H1 (cell line): ENCODE measurements around the gene TBCD. TPM values are rescaled to one million over a fixed set of nuclear protein-coding genes. Genes with fewer than 3 reads are reported as not detected.

Source experiments
- CTCF ChIA-PET: fragments of 300-600 bp; sonication (Branson Sonifier 250); formaldehyde crosslinking; loops from one replicate; lab custom pipeline; 2021; ENCODE audit not compliant: partially characterized antibody; lab: Charles Lee
- POLR2A ChIA-PET: fragments of 300-600 bp; sonication (Branson Sonifier 250); formaldehyde crosslinking; loops from one replicate; lab custom pipeline; 2021; ENCODE audit warnings: inconsistent platforms; ENCODE audit not compliant: partially characterized antibody; lab: Charles Lee
- DNase-seq, 2 experiments: peaks; one replicate each; pipeline versions ENCODE4 v3.0.0 to v3.0.0-alpha.2; 2010 to 2022; ENCODE audit warnings: low spot score in 2 of 2, low read depth in 1 of 2, mixed read lengths in 1 of 2
- FAIRE-seq: peaks from 2 replicates; lab custom pipeline; 2011; peaks lifted over from hg19 to GRCh38; lab: Jason Lieb, UNC
- H2AFZ ChIP-seq: 2 replicates; pipeline ENCODE4 v1.8.1; 2012; ENCODE audit warnings: low read length, inconsistent platforms
- H2AK5ac ChIP-seq: 2 replicates; pipeline ENCODE4 v1.6.1; 2013; ENCODE audit warnings: low read depth, low read length
- H2BK120ac ChIP-seq: replicated peaks from 2 replicates; pipeline ENCODE3; 2013; ENCODE audit warnings: low read depth, low read length, inconsistent platforms
- H2BK12ac ChIP-seq: 2 replicates; pipeline ENCODE4 v1.6.1; 2013; ENCODE audit warnings: low read depth, low read length
- H2BK15ac ChIP-seq: 2 replicates; pipeline ENCODE4 v1.6.1; 2013; ENCODE audit warnings: low read length
- H2BK20ac ChIP-seq: 2 replicates; pipeline ENCODE4 v1.6.1; 2013; ENCODE audit warnings: low read length
- H2BK5ac ChIP-seq: 2 replicates; pipeline ENCODE4 v1.6.1; 2013; ENCODE audit warnings: low read depth, low read length
- H3K14ac ChIP-seq: 2 replicates; pipeline ENCODE4 v1.6.1; 2013; ENCODE audit warnings: inconsistent platforms; ENCODE audit not compliant: insufficient read length
- H3K18ac ChIP-seq: 2 replicates; pipeline ENCODE4 v1.6.1; 2013; ENCODE audit warnings: low read length; ENCODE audit errors: extremely low read depth
- H3K23ac ChIP-seq: 2 replicates; pipeline ENCODE4 v1.6.1; 2013; ENCODE audit warnings: inconsistent platforms; ENCODE audit not compliant: insufficient read length
- H3K23me2 ChIP-seq: 2 replicates; pipeline ENCODE4 v1.6.1; 2013; ENCODE audit warnings: low read depth, low read length
- H3K27ac ChIP-seq: 2 replicates; pipeline ENCODE4 v1.6.1; 2011; ENCODE audit warnings: low read depth, low read length, inconsistent platforms
- H3K27me3 ChIP-seq, 4 experiments: replicated peaks in 1 of 4; 1 replicate in 1 of 4; 2 replicates in 3 of 4; pipeline versions ENCODE4 v1.6.1 to v1.8.1; 2011 to 2013; ENCODE audit warnings: low read length in 3 of 4, mild to moderate bottlenecking in 3 of 4, inconsistent platforms in 2 of 4, mixed read lengths in 2 of 4, moderate library complexity in 1 of 4; ENCODE audit not compliant: control insufficient read depth in 3 of 4, insufficient read depth in 3 of 4; ENCODE audit errors: extremely low read depth in 1 of 4
- H3K36me3 ChIP-seq, 4 experiments: 2 replicates each; pipeline versions ENCODE4 v1.6.1 to v1.8.1; 2011 to 2013; ENCODE audit warnings: mild to moderate bottlenecking in 4 of 4, low read length in 3 of 4, moderate library complexity in 2 of 4, control low read depth in 1 of 4, inconsistent platforms in 1 of 4; ENCODE audit not compliant: insufficient read depth in 4 of 4, control insufficient read depth in 2 of 4
- H3K4ac ChIP-seq: replicated peaks from 2 replicates; pipeline ENCODE3; 2013; ENCODE audit warnings: low read length, low read depth, mixed read lengths, inconsistent platforms; ENCODE audit not compliant: insufficient read length
- H3K4me1 ChIP-seq, 4 experiments: replicated peaks in 1 of 4; 1 replicate in 1 of 4; 2 replicates in 3 of 4; pipeline versions ENCODE4 v1.6.1 to v1.8.1; 2011 to 2013; ENCODE audit warnings: low read length in 3 of 4, inconsistent platforms in 2 of 4, mixed read lengths in 1 of 4; ENCODE audit not compliant: insufficient read depth in 4 of 4, control insufficient read depth in 3 of 4
- H3K4me2 ChIP-seq, 2 experiments: 2 replicates each; pipeline versions ENCODE4 v1.6.1 to v1.8.1; 2011 to 2013; ENCODE audit warnings: low read depth in 2 of 2, low read length in 2 of 2, control low read depth in 1 of 2, inconsistent platforms in 1 of 2, mild to moderate bottlenecking in 1 of 2; ENCODE audit not compliant: insufficient read depth in 1 of 2
- H3K4me3 ChIP-seq, 4 experiments: fragments of 200-600, 300-600 bp in 1 of 4; sonication (generic), shearing (Covaris generic), sonication (Bioruptor Twin) in 1 of 4; 2 replicates each; pipeline versions ENCODE4 v1.5.1 to v1.8.1; 2011 to 2016; ENCODE audit warnings: low read length in 4 of 4, low read depth in 3 of 4, control low read depth in 2 of 4, inconsistent platforms in 2 of 4, mild to moderate bottlenecking in 2 of 4, mixed read lengths in 1 of 4, moderate library complexity in 1 of 4; ENCODE audit not compliant: insufficient read depth in 2 of 4; ENCODE audit errors: extremely low read depth in 1 of 4
- H3K56ac ChIP-seq: replicated peaks from 2 replicates; pipeline ENCODE3; 2013; ENCODE audit warnings: low read depth, mild to moderate bottlenecking, mixed read lengths, low read length, inconsistent platforms; ENCODE audit not compliant: insufficient read length
- H3K79me1 ChIP-seq: 2 replicates; pipeline ENCODE4 v1.6.1; 2013; ENCODE audit warnings: low read depth, low read length, control low read depth
- H3K79me2 ChIP-seq, 2 experiments: 2 replicates each; pipeline versions ENCODE4 v1.6.1 to v1.8.1; 2012 to 2013; ENCODE audit warnings: low read length in 2 of 2, mild to moderate bottlenecking in 2 of 2, inconsistent platforms in 1 of 2; ENCODE audit not compliant: insufficient read depth in 2 of 2, control insufficient read depth in 1 of 2
- H3K9ac ChIP-seq, 4 experiments: replicated peaks in 1 of 4; 1 replicate in 1 of 4; 2 replicates in 3 of 4; pipeline versions ENCODE4 v1.6.1 to v1.8.1; 2011 to 2013; ENCODE audit warnings: low read depth in 3 of 4, low read length in 3 of 4, control low read depth in 2 of 4, mild to moderate bottlenecking in 2 of 4, moderate library complexity in 2 of 4, inconsistent platforms in 1 of 4; ENCODE audit errors: extremely low read depth in 1 of 4
- H3K9me3 ChIP-seq, 2 experiments: 2 replicates each; pipeline versions ENCODE4 v1.6.1 to v1.8.1; 2012 to 2013; ENCODE audit warnings: mild to moderate bottlenecking in 2 of 2, moderate library complexity in 2 of 2, control low read depth in 1 of 2, inconsistent platforms in 1 of 2, low read depth in 1 of 2, low read length in 1 of 2, mixed read lengths in 1 of 2; ENCODE audit not compliant: insufficient read depth in 2 of 2
- H4K20me1 ChIP-seq, 2 experiments: replicated peaks in 1 of 2; 2 replicates each; pipeline versions ENCODE3 to v1.8.1; 2011 to 2013; ENCODE audit warnings: inconsistent platforms in 2 of 2, low read length in 2 of 2, mild to moderate bottlenecking in 1 of 2; ENCODE audit not compliant: insufficient read depth in 2 of 2, control insufficient read depth in 1 of 2
- H4K5ac ChIP-seq: 2 replicates; pipeline ENCODE4 v1.6.1; 2013; ENCODE audit warnings: low read length, low read depth, mixed read lengths, inconsistent platforms; ENCODE audit not compliant: insufficient read length
- H4K8ac ChIP-seq: 2 replicates; pipeline ENCODE4 v1.8.0; 2013; ENCODE audit warnings: mild to moderate bottlenecking, moderate library complexity, low read length, inconsistent platforms; ENCODE audit not compliant: insufficient read depth; ENCODE audit errors: extremely low read depth
- H4K91ac ChIP-seq: replicated peaks from 2 replicates; pipeline ENCODE3; 2013; ENCODE audit warnings: low read length, mixed read lengths, inconsistent platforms; ENCODE audit not compliant: insufficient read length
- CBX5 ChIP-seq: fragments of 300-800, 300-1000 bp; sonication (generic); IDR thresholded peaks from 2 replicates; pipeline ENCODE4 v1.7.1; 2016; ENCODE audit warnings: antibody characterized with exemption, low read length, low read depth
- CEBPB ChIP-seq: IDR thresholded peaks from 2 replicates; pipeline ENCODE4 v1.6.1; 2012; ENCODE audit warnings: low read depth, low read length
- CREB1 ChIP-seq: IDR thresholded peaks from 2 replicates; pipeline ENCODE4 v1.6.1; 2012; ENCODE audit warnings: inconsistent platforms
- KDM4A ChIP-seq: IDR thresholded peaks from one replicate; pipeline ENCODE4 v1.7.1; 2012; ENCODE audit warnings: low read depth, mild to moderate bottlenecking, moderate library complexity, low read length, inconsistent platforms; ENCODE audit not compliant: severe bottlenecking
- POLR2A ChIP-seq, 2 experiments: IDR thresholded peaks; 1 replicate in 1 of 2; 2 replicates in 1 of 2; pipeline ENCODE4 v1.6.1; 2011; ENCODE audit warnings: low read depth in 2 of 2, low read length in 2 of 2, mild to moderate bottlenecking in 2 of 2; ENCODE audit errors: control extremely low read depth in 1 of 2
- SIN3A ChIP-seq, 2 experiments: IDR thresholded peaks in 1 of 2; conservative IDR thresholded peaks in 1 of 2; 2 replicates each; pipeline ENCODE4 v1.6.1; 2011 to 2012; ENCODE audit warnings: low read length in 2 of 2, improper control_type of control experiment in 1 of 2, low read depth in 1 of 2, mild to moderate bottlenecking in 1 of 2
- SUZ12 ChIP-seq: fragments of 200-600 bp; sonication (generic); IDR thresholded peaks from 2 replicates; pipeline ENCODE4 v1.6.1; 2012; ENCODE audit warnings: mild to moderate bottlenecking, inconsistent platforms, low read length, moderate library complexity, mixed read lengths
- TEAD4 ChIP-seq: IDR thresholded peaks from 2 replicates; pipeline ENCODE4 v1.6.1; 2012; ENCODE audit warnings: low read depth, low read length, inconsistent platforms, mixed read lengths
- WGBS, 2 experiments: shearing (Covaris generic) in 1 of 2; methylation state at CpG; one replicate each; pipeline versions ENCODE4 v1.1.6 to v1.1.7; 2013 to 2015; ENCODE audit warnings: low lambda C conversion rate in 2 of 2, mixed read lengths in 2 of 2, inconsistent platforms in 1 of 2, low coverage in 1 of 2, missing lambda C conversion rate in 1 of 2; ENCODE audit not compliant: insufficient replicate concordance in 2 of 2, insufficient coverage in 1 of 2, insufficient read length in 1 of 2; ENCODE audit errors: extremely low coverage in 1 of 2, missing lambda C conversion rate in 1 of 2; 5-methylcytosine and 5-hydroxymethylcytosine counted together
- polyA plus RNA-seq, 7 experiments: library from polyadenylated mRNA; depleted of rRNA in 3 of 7; stranded (reverse) in 5 of 7; unstranded in 2 of 7; fragments of >200 nt in 5 of 7; fragments of 200-250 nt in 2 of 7; gene quantifications; 1 replicate in 5 of 7; 2 replicates in 1 of 7; 4 replicates in 1 of 7; pipeline versions ENCODE4 v1.2.1 to v1.2.3, GENCODE V29; 2011 to 2013; ENCODE audit warnings: missing spikeins in 2 of 7, mixed read lengths in 2 of 7
- total RNA-seq: library from RNA; stranded (reverse); fragmentation: NEBNext Ultra II Directional; extraction: Animal tissue kit (Norgen Biotek cat#: 25700); gene quantifications from 2 replicates; pipeline ENCODE4 v1.2.1, GENCODE V29; 2021

TBCD gene
- total and polyA plus RNA-seq, 2 of the 8 experiments (the other 6 are each of a cell fraction or from before 2014, with no cell fraction given), result 118 to 162 TPM

DNA sequence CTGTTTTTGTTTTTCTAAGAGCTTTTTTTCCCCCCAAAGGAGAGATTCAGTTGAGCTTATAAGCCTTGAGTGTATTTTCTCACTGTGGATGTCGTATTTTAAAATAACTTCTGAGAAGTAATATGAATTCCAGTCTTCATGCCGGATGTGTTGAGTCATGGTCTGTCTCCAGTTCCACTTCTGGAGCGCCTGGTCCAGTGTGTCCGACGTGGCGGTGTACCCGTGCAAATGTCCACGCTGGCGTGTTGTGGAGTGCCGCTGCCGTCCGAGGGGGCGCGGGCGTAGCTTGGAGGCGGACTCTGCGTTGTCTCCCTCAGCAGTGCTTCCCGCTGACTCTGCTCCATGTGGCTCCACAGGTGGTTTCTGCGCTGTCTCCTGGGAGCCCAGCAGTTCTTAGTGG lies 148.9 kb downstream of the TBCD start:
- 92% methylated on average over 14 of the region's 19 CpGs; no CpG with 5 or more reads in 1 of the 2 experiments for WGBS, 2 experiments
- Histone ChIP-seq H4K20me1 (peaks cover 0 to 11% of the 10 kb centered on the region in 2 experiments), H2BK15ac (no peak overlapping the region), H4K91ac (no peak overlapping the region), H2AFZ (no peak overlapping the region), H2BK5ac (no peak overlapping the region), H3K9ac (no peak overlapping the region), H3K27me3 (no peaks in the 10 kb centered on the region), H3K36me3 (peaks cover 0 to 11% (median 7%) of the 10 kb centered on the region in 4 experiments; a peak in 5 of 8 replicates), H2BK12ac (no peak overlapping the region), H3K27ac (no peak overlapping the region), H3K4ac (no peak overlapping the region), H3K4me2 (no peak overlapping the region), H4K8ac (0 out of 2 replicates have a peak overlapping the region, but pooled peaks have one; percentile 21), H3K23ac (no peak overlapping the region), H3K4me3 (no peak overlapping the region), H4K5ac (no peak overlapping the region), H3K23me2 (no peaks in the 10 kb centered on the region), H2BK120ac (no peak overlapping the region), H3K9me3 (no peaks in the 10 kb centered on the region), H3K56ac (no peak overlapping the region), H3K79me1 (peaks cover 8% of the 10 kb centered on the region; the same call in 1 of the 2 replicates), H3K79me2 (peaks cover 0 to 11% of the 10 kb centered on the region in 2 experiments; a peak in 1 of 4 replicates), H2AK5ac (no peak overlapping the region), H3K4me1 (no peaks in the 10 kb centered on the region; a peak in 1 of 7 replicates), H3K18ac (no peak overlapping the region), H2BK20ac (no peak overlapping the region), H3K14ac (no peak overlapping the region)
- FAIRE-seq, result no peak
- ChIA-PET CTCF (interaction anchor here (0.5 to 2.9 kb wide), 8 partner anchors 13 to 125 kb away, joined by 3 to 13 read pairs (median 3); no protein-coding TSS in a partner anchor), POLR2A (interaction anchor here (1.3 kb wide), 1 partner anchor 10 kb away, joined by 3 read pairs; no protein-coding TSS in a partner anchor)
- DNase-seq, result no peak
- no peak for TF ChIP-seq KDM4A
- no peak for TF ChIP-seq SUZ12
- TF ChIP-seq POLR2A (IDR thresholded peaks at IDR 0.05; ENCODE audit: control extremely low read depth in 1 of 2, low read depth in 2 of 2, low read length in 2 of 2), result no peak
- no peak for TF ChIP-seq SIN3A (conservative IDR thresholded peaks at IDR 0.05 in 1 of 2, IDR thresholded peaks at IDR 0.05 in 1 of 2; ENCODE audit: low read depth in 1 of 2, low read length in 2 of 2)
- no peak for TF ChIP-seq CEBPB
- TF ChIP-seq CREB1, result no peak
- TF ChIP-seq CBX5, result no peak
- TF ChIP-seq TEAD4, result no peak
